ENCODE data around the gene CCNO.

CCNO gene

GRCh38 chr5:55232985-55233928 lies at the start of gene CCNO:
Gene CCNO (minus strand): TSS chr5:55233608. CDS start chr5:55233523, 85 bp downstream.
- DNase-seq = peak; percentile 51

DNA sequence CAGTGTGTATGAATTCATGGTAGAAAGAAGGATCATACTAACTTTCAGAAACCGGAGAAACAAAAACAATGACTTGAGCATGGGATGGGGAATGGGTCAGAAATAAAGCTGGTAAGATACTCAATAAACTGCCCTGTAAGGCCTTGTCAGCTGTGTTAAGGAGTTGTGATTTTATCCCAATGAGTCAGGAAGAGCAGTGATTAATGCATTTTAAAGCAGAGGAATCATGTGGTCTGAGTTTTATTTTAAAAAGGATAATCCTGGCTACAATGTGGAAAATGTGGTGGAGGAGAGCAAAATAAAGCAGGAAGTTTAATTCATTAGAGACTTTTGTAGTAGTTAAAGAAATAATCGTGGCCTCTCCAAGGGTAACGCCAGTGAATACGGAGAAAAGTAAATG lies 45.4 kb upstream of the CCNO start:
- no peak for DNase-seq

DNA sequence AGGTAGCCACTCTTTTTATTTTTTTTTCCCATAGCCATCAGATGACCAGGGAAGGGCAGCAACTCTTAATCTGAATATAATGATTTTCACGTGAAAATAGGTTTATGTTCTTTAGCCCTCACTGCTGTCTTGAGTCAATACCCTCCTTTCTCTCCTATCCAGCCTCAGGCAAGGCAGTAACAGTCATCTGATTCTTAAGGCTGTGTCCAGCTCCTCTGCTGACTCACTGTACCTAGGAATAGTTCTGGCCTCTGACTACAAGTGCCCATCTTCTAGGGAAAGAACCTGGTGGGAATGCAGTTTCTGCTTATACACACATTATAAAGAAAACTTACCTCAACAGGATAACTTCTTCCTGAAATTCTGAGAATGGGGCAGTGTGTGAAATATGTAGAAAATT lies 43.4 kb upstream of the CCNO start:
- no peak for DNase-seq

DNA sequence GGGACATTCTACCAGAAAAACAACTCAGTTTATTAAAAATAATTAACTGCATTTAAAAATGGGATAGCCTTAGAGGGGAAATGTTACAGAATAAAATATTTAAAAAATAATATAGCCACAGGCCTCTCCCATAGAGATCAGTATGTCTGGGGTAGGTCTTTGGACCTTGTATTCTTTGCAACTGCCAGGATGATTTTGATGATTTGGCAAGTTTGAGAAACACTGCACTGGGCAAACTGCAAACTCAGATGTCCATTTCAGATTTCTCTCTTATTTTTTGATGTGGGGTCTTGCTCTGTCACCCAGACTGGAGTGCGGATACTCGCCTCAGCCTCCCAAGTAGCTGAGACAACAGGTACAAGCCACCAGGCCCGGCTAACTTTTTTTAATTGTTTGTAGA lies 24.9 kb upstream of the CCNO start:
- no peak for DNase-seq

- no peak for DNase-seq
These were observed 21.4 kb upstream of the CCNO start for GRCh38 chr5:55254802-55255201.

DNA sequence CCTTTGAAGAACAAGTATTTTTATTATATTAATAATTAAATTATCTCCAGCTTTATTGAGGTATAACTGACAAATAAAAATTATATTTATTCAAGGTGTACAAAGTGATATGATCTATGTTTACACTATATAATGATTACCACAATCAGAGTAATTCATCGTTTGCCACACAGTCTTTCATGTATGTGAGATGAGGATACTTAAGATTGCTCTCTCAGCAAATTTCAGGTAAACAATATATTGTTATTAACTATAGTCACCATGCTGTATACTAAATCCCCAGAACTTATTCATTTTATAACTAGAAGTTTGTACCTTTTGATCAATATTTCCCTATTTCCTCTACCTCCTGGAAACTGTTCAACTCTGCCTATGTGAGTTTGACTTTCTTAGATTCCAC lies 16.7 kb upstream of the CCNO start:
- no peak for DNase-seq

GRCh38 chr5:55241746-55242145 lies 8.3 kb upstream of the CCNO start:
- DNase-seq = no peak

DNA sequence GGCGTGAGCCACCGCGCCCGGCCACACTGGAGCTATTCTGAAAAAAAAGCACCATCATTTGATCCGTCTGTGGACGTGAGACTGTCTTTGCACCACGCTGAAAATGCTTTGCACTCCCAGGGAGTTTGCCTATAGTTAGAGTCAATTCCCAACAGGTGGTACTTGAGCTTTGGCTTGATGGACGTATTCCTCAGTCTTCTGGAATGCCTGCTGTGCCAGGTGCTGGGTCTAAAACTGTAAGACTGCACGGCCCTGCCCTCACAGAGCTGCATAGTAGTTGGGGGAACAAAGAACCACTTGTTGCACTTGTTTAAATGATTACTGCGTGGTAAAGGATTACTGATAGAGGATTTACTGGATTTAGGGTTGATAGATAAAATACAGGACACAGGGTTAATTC lies 3.4 kb upstream of the CCNO start:
- DNase-seq = no peak

GRCh38 chr5:55234121-55234700 lies 803 bp upstream of the CCNO start:
- DNase-seq = no peak

GRCh38 chr5:55232271-55232984 lies 980 bp downstream of the CCNO start:
- no peak for DNase-seq

DNA sequence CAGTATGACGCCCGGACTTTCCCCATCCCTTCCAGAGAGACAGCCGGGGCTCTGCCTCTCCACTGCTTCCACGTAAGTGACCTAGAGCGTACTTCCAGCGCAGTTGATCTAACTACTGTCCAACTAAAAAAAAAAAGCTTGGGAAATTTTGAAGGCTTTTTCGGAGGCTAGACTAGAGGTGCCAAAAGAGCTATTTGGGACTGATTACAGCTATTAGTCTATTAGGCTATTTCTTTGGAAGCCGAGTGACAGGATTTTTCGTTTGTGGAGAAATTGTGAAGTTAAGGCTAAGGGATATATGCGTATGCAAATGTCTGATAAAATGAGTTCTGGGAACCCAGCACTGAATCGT lies 1.5 kb downstream of the CCNO start:
- no peak for DNase-seq

- DNase-seq = no peak
These were observed 2.1 kb downstream of the CCNO start for GRCh38 chr5:55231029-55231918.

DNA sequence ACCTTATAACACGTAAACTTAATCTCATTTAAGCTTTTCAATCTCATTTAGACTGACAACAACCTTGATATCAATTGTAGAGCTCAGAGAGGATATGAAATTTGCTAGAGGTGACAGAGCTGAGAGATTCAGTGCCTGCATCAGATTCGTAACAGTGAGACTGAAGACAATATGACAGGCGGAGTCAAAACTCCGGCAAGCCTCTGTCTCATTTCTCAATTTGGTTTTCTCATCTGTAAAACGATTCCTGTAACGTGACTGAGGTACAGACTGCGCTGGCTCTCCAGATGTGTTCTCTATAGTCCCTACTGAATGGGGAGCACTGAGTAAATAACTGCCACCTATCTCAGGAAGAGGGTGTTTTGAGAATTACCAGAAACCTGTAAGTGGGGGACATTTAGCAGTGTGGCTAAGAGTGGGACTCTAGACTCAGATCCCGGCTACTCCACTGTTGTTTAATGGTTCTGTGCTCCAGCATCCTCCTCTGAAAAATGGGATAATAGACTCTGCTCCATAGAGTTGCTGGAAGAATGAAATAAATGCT lies 3.2 kb downstream of the CCNO start:
- no peak for DNase-seq

DNA sequence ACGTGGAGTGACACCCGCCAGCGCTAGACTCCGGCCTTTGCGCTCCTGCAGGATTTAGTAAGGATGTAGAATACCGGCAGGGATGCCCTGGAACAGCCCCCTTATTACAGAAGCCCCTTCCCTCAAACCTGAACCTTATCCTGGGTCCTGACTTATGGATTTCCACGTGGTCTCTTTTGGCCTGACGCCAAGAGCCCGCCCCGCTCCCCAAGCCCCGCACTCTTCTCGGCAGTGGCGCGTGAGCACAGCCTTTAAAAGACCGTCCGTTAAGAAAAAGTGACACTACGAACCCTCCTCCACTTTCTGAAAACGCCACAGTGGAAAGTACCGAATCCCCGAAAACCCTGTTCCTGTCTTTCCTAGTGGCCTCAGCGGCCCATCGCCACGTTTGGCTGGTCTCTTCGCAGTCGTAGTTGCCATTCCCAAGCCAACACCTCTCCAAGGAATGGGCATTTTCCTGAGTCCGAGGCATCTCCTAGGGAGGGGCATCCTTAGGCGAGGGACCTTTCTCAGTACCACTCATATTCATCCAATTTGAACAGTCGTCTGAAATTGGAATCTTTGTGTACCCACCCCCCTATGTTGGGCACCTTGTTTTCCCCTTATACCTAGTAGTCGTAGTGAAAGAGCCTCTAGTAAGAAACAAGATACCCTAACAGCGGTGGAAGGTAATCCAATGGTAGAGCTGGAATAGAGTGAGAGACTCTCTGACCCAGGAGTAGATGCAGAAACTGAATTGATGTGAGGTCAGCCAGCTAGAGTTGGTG lies 5.6 kb downstream of the CCNO start:
- no peak for DNase-seq

DNA sequence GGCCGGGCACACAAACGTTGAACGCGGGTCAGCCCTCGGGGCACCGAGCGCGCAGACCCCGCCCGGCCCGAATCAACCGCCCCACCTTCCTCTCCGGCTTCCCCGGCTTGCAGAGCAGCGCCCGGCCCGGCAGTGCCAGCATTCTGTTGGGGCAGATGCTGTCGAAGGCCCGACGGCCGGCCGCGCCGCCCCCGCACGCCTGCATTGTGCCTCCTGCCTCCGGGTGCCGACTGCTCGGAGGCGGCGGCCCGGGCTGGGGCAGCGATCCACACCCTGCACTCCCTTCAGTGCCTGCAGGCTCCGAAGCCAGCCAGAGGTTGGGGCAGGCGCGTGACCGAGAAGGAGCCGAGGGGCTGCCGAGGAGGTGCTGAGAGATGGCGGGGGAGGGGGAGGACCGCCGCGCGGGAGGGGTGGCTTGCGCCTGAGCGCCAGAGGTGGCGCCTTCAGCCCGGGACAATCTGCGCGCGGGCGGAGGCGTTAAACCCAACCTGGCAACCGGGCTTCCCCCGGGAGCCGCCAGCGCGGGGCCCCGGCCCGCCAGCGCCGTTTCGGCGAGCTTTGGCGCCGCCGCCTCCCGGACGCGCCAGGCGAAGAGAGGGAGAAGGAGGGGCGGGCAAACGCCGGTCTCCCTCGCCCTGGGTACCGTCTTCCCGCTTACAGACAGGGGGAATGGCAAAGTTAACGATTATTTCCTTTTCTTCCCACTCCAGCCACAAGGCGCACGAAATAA lies 6.3 kb downstream of the CCNO start, which contains the start of gene MCIDAS:
TSS of gene MCIDAS (minus strand) at position 382 of the 730 bp plus-strand sequence. CDS start at position 205, 177 bp downstream.
- peak; percentile 29 for DNase-seq

GRCh38 chr5:55226027-55226933 lies 7.1 kb downstream of the CCNO start:
- peak; percentile 22 for DNase-seq

GRCh38 chr5:55225346-55225745 lies 8.1 kb downstream of the CCNO start:
- no peak for DNase-seq

DNA sequence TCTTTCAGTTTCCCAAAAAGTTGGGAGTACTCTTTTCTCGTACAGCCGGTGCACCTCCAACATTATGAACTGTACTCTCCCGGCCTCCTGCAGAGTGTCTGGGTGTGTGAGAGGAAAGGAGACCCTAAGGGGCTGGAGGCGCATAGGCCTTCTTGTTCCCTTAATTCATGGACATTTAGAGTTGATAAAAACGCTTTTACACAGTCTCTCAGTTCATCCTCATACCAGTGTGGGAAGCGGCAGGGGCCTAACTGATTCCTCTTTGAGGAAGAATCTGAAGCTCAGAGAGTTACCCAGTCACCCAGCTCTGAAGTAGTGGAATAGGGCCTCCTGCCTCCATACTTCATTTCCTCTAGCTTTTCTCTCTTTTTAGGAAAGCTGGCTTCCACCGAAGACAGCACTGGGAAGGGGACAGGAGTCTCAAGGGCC lies 9.6 kb downstream of the CCNO start:
- no peak for DNase-seq

- no peak for DNase-seq
These were observed 10.2 kb downstream of the CCNO start for GRCh38 chr5:55222985-55223811.
